Adipose tissue (tissue), 3 donors: ENCODE data around the gene FAM72D. TPM values are rescaled to one million over a fixed set of nuclear protein-coding genes. Genes with fewer than 3 reads are reported as not detected.
"Not testable (repeated sequence)": the region's sequence is repeated elsewhere in the genome, so short reads cannot be mapped to it uniquely, and the experiment has no call there.

Experiments
- H3K27ac ChIP-seq: one replicate; pipeline ENCODE4 v1.5.1; 2013; ENCODE audit warnings: low read depth, low read length
- WGBS, 3 donors: extraction: QIAGEN DNeasy Blood & Tissue Kit; methylation state at CpG; one replicate each; pipeline ENCODE4 v1.1.7; 2013; 5-methylcytosine and 5-hydroxymethylcytosine counted together
- polyA plus RNA-seq, 3 donors: library from polyadenylated mRNA; stranded (reverse); fragments of 200-250 nt; gene quantifications; one replicate each; pipeline ENCODE4 v1.2.3, GENCODE V29; 2013
- donor health status: healthy with polysubstance abuse.
- donor health status: Bipolar disorder and iron deficiency.
- donor health status: healthy.

FAM72D gene
- polyA plus RNA-seq, 3 donors, result 0.06 to 0.45 (median 0.07) TPM

- WGBS, 3 donors, result 30 to 87% (median 45%) methylated on average over 2 of the region's 2 CpGs
- H3K27ac ChIP-seq, result not testable (repeated sequence)
Measured at GRCh38 chr1:145079737-145080136, 16.0 kb upstream of the FAM72D start.

DNA sequence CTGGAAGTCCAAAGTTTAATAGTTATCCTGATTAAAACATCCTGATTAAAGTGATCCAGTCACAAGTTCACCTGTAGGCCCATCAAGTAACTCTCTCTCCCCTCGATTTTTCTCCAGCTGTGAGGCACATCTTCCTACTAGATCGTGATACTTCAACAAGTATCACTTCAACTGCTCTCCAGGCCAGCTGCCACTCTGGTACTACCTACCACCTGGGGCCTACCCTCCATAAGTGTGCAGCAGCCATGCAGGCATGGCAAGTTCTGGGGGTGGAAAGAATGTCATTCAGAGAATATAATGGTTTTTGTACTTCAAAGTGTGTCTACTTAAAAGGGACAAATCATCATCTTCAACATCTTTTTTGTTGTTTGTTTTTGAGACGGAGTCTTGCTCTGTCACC, 15.6 kb upstream of the FAM72D start:
- 68 to 81% (median 76%) methylated on average over 2 of the region's 3 CpGs for WGBS, 3 donors
- not testable (repeated sequence) for H3K27ac ChIP-seq

- WGBS, 3 donors, result 75 to 94% (median 90%) methylated on average over 1 to 3 of the region's 7 CpGs
- not testable (repeated sequence) for H3K27ac ChIP-seq
Measured at GRCh38 chr1:145082483-145083255, 13.1 kb upstream of the FAM72D start.

GRCh38 chr1:145093517-145094149, 2.1 kb upstream of the FAM72D start:
- H3K27ac ChIP-seq, result not testable (repeated sequence)
- WGBS, 3 donors, result 0 to 6% (median 0%) methylated on average over 3 to 26 of the region's 47 CpGs

GRCh38 chr1:145094655-145095211, 1.0 kb upstream of the FAM72D start:
- 0% methylated on average over 1 to 12 of the region's 46 CpGs; no CpG with 5 or more reads in 1 of the 3 donors for WGBS, 3 donors
- H3K27ac ChIP-seq, result not testable (repeated sequence)

DNA sequence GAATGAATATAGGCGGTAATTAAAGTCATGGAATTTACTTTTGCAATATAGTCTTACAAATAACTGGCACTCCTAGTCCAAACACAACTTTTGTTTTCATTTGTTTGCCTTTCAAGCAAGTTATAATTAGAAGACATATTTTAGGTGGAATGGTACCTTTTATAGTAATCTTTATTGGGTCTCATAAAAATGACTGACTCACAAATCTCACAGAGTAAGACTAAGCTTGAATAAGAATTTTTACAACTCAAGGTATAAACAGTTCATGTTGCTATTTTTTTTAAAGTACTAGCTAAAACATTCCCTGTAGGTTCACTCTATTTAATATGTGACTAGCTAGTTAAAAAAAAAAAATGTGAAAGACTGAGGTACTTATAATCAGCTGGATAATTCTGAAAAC, 6.0 kb downstream of the FAM72D start:
- WGBS, 3 donors, result 100% methylated on average over 1 of the region's 1 CpG
- H3K27ac ChIP-seq, result not testable (repeated sequence)

DNA sequence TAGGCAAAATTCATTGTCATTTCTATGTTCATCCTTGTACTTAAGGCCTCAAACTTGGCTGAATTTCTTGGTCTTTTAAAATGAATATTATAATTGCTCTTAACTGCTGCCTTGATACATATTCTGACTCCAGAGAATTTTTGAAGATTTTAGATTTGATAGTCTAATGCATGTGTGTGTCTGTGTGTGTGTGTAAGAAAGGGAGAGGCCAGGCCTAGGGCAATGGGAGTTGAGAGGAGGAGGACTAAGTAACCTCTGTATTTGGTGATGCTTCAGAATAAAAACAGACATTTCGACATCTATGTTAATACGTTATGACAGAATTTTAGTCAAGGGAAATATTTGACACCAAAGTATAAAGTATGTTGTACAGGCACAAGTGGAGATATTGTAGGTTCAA, 7.5 kb downstream of the FAM72D start:
- no CpG with 5 or more reads among the region's 2 CpGs for WGBS, 3 donors
- not testable (repeated sequence) for H3K27ac ChIP-seq

GRCh38 chr1:145111674-145112073, 15.9 kb downstream of the FAM72D start:
- H3K27ac ChIP-seq, result not testable (repeated sequence)
- no CpG with 5 or more reads among the region's 3 CpGs for WGBS, 3 donors

DNA sequence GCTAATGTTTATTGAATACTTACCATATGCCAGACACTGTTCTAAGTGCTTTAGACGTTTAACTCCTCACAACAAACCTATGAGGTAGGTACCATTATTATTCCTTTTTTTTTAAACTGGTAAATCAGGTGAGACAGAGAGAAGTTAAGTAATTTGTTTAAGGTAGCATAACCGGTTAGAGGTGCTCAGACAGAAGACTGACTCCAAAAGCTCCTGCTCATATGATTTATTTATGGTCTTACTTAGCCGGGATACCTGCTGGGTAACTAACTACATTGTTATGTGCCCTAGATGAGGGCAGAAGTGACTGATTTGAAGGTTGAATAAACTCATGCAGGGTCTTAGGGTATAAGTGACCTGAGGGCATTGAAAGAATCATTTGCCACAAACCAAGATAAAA, 16.9 kb downstream of the FAM72D start:
- not testable (repeated sequence) for H3K27ac ChIP-seq
- WGBS, 3 donors, result no CpG with 5 or more reads among the region's 3 CpGs

GRCh38 chr1:145114560-145115057, 18.8 kb downstream of the FAM72D start:
- WGBS, 3 donors, result no CpG with 5 or more reads among the region's 1 CpG
- H3K27ac ChIP-seq, result not testable (repeated sequence)

- WGBS, 3 donors, result no CpG with 5 or more reads among the region's 6 CpGs
- not testable (repeated sequence) for H3K27ac ChIP-seq
Measured at GRCh38 chr1:145115587-145116493, 20.1 kb downstream of the FAM72D start.

DNA sequence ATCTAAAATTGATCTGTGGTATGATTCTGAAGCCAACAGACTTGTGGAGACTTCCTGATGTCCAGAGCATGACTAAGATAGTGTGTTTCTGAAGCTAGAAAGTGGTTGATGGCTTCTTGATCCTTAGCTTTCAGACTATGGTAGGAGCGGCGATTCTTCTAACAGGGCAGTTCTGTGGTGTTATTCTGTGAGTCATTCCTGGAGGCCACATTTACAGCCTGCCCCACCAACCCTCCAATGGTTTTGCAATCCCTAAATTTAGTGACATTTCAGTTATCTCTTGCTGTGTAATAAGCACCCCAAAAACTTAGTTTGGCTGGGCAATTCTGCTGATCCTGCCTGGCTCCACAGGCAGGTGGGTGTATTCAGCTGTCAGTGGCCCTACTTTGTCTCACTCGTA, 24.1 kb downstream of the FAM72D start:
- WGBS, 3 donors, result no CpG with 5 or more reads among the region's 3 CpGs
- not testable (repeated sequence) for H3K27ac ChIP-seq

DNA sequence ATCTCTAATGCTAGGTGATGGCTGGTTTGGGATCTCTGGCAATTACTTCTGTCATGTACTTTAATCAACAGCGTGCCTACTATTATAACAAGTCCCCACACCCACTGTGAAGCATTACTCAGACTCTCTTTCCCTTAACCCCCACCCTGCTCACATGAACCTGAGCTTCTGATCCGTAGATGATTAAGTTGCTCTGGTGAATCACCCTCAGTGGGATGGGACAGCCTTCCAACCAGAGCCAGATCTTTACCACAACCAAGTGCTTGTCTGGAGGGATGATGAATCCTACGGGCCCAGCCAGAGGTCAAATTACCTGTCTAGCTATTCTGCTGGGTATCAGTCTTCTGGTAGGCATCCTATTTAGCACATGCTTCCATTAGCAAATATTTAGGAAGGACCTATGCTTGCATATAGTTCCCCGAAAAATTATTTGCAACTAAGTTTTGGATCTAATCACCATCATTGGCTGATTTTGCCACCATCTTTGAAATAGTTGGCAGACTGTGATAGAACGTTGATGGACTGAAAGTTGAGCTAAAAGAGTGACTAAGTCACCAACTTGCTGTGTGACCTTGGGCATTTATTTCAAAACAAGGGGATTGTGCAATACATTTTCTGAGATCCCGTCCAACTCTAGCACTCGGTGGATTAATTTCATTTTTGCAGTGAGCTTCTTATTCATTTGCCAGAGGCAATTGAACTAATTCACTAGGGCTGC, 26.7 kb downstream of the FAM72D start:
- WGBS, 3 donors, result no CpG with 5 or more reads among the region's 7 CpGs

DNA sequence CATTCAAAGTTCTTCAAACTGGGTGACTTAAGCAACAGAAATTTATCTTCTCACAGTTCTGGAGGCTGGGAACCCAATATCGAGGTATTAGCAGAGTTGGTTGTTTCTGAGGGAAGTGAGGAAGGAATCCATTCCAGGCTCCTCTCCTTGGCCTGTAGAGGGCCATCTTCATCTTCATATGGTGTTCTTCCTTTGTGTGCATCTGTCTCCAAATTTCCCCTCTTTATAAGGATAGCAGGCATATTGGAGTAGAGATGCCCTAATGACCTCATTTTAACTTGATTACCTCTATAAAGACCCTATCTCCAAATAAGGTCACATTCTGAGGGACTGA, 27.3 kb downstream of the FAM72D start:
- H3K27ac ChIP-seq, result not testable (repeated sequence)
- WGBS, 3 donors, result no CpG with 5 or more reads among the region's 1 CpG

More for the DNA sequence above, 26.7 kb downstream of the FAM72D start:
- H3K27ac ChIP-seq, result not testable (repeated sequence)

- WGBS, 3 donors, result no CpG with 5 or more reads among the region's 7 CpGs
- H3K27ac ChIP-seq, result not testable (repeated sequence)
Measured at GRCh38 chr1:145123992-145124641, 28.3 kb downstream of the FAM72D start.

GRCh38 chr1:145125112-145125511, 29.3 kb downstream of the FAM72D start:
- H3K27ac ChIP-seq, result not testable (repeated sequence)
- no CpG with 5 or more reads among the region's 1 CpG for WGBS, 3 donors

- H3K27ac ChIP-seq, result not testable (repeated sequence)
Measured at GRCh38 chr1:145127144-145127543, 31.4 kb downstream of the FAM72D start.
